Choroid plexus epithelial cell (primary cell): ENCODE results near the gene TEDC1.

Source experiments
- DNase-seq: peaks from one replicate; pipeline ENCODE4 v3.0.0-alpha.2; 2010; ENCODE audit warnings: low read depth
- H3K4me3 ChIP-seq: 2 replicates; pipeline ENCODE4 v1.5.1; 2011; ENCODE audit warnings: low read depth, mild to moderate bottlenecking, control low read depth, low read length, moderate library complexity
- CTCF ChIP-seq: conservative IDR thresholded peaks from 2 replicates; pipeline ENCODE4 v1.5.1; 2011; ENCODE audit warnings: low read depth, mild to moderate bottlenecking, control low read depth, inconsistent platforms, low read length, moderate library complexity

The TEDC1 gene

GRCh38 chr14:105508069-105508468 lies 17.0 kb downstream of the TEDC1 start:
- DNase-seq, result no peak
- H3K4me3 ChIP-seq, result no peak overlapping the region
- TF ChIP-seq CTCF, result no peak

GRCh38 chr14:105508601-105509000 lies 17.6 kb downstream of the TEDC1 start:
- DNase-seq, result no peak
- no peak for TF ChIP-seq CTCF
- no peak overlapping the region for H3K4me3 ChIP-seq

- DNase-seq, result no peak
- no peak for TF ChIP-seq CTCF
- H3K4me3 ChIP-seq, result no peak overlapping the region
These were observed 26.1 kb downstream of the TEDC1 start for GRCh38 chr14:105517096-105517495.

GRCh38 chr14:105519946-105520698 lies 29.1 kb downstream of the TEDC1 start:
- DNase-seq, result no peak
- TF ChIP-seq CTCF, result no peak
- no peak overlapping the region for H3K4me3 ChIP-seq

- no peak for TF ChIP-seq CTCF
- H3K4me3 ChIP-seq, result no peak overlapping the region
- no peak for DNase-seq
These were observed 34.3 kb downstream of the TEDC1 start for GRCh38 chr14:105525326-105525725.

GRCh38 chr14:105525861-105526775 lies 35.1 kb downstream of the TEDC1 start, which contains the start of gene TMEM121:
TMEM121 (plus strand) TSS chr14:105526583; CDS start chr14:105528835, 2,252 bp downstream.
- no peak for TF ChIP-seq CTCF
- peak within 1 kb of the TSS; percentile 37 for H3K4me3 ChIP-seq
- DNase-seq, result no peak
